GM19099 (cell line): ENCODE results near the gene NPLOC4.
A peak's percentile ranks its signal among the peaks of the same experiment; 100 is the strongest.

ENCODE experiments used
- POLR2A ChIP-seq: IDR thresholded peaks from 3 replicates; pipeline ENCODE4 v1.6.1; 2011; ENCODE audit warnings: low read depth; ENCODE audit not compliant: insufficient read length; ENCODE audit errors: extremely low read depth

NPLOC4 gene

GRCh38 chr17:81666342-81667191 lies 29.7 kb upstream of the NPLOC4 start, which contains the start of the genes CCDC137 and OXLD1:
Gene CCDC137, plus strand, starts transcription at chr17:81666737. Its CDS starts 30 bp downstream, at chr17:81666767.
Gene OXLD1, minus strand, starts transcription at chr17:81666605. Its CDS starts 28 bp downstream, at chr17:81666577.
- TF ChIP-seq POLR2A, result peak; percentile 98

GRCh38 chr17:81666092-81666341 lies 29.1 kb upstream of the NPLOC4 start:
- no peak for TF ChIP-seq POLR2A

GRCh38 chr17:81665205-81666091 lies 28.5 kb upstream of the NPLOC4 start:
- TF ChIP-seq POLR2A, result no peak

- no peak for TF ChIP-seq POLR2A
Measured at GRCh38 chr17:81664051-81664470, 27.1 kb upstream of the NPLOC4 start.

- no peak for TF ChIP-seq POLR2A
Measured at GRCh38 chr17:81662002-81662401, 25.1 kb upstream of the NPLOC4 start.

- no peak for TF ChIP-seq POLR2A
Measured at GRCh38 chr17:81660441-81660840, 23.5 kb upstream of the NPLOC4 start.

- no peak for TF ChIP-seq POLR2A
Measured at GRCh38 chr17:81659038-81659437, 22.1 kb upstream of the NPLOC4 start.

- no peak for TF ChIP-seq POLR2A
Measured at GRCh38 chr17:81656835-81657234, 19.9 kb upstream of the NPLOC4 start.

GRCh38 chr17:81656118-81656743 lies 19.3 kb upstream of the NPLOC4 start, which contains the start of gene PDE6G:
Gene PDE6G, minus strand, starts transcription at chr17:81656542. Its CDS starts 3,237 bp downstream, at chr17:81653305.
- TF ChIP-seq POLR2A, result no peak

GRCh38 chr17:81655378-81656117 lies 18.6 kb upstream of the NPLOC4 start:
- TF ChIP-seq POLR2A, result no peak

GRCh38 chr17:81652906-81653771 lies 16.2 kb upstream of the NPLOC4 start:
- TF ChIP-seq POLR2A, result no peak

GRCh38 chr17:81651692-81652091 lies 14.8 kb upstream of the NPLOC4 start:
- no peak for TF ChIP-seq POLR2A

- no peak for TF ChIP-seq POLR2A
Measured at GRCh38 chr17:81650951-81651350, 14.0 kb upstream of the NPLOC4 start.

GRCh38 chr17:81648707-81649085 lies 11.8 kb upstream of the NPLOC4 start:
- TF ChIP-seq POLR2A, result no peak
